ENCODE results near the gene CHRNB2.
"Not testable (repeated sequence)": the region's sequence is repeated elsewhere in the genome, so short reads cannot be mapped to it uniquely, and the experiment has no call there.

Gene CHRNB2, protein sequence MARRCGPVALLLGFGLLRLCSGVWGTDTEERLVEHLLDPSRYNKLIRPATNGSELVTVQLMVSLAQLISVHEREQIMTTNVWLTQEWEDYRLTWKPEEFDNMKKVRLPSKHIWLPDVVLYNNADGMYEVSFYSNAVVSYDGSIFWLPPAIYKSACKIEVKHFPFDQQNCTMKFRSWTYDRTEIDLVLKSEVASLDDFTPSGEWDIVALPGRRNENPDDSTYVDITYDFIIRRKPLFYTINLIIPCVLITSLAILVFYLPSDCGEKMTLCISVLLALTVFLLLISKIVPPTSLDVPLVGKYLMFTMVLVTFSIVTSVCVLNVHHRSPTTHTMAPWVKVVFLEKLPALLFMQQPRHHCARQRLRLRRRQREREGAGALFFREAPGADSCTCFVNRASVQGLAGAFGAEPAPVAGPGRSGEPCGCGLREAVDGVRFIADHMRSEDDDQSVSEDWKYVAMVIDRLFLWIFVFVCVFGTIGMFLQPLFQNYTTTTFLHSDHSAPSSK

DNA sequence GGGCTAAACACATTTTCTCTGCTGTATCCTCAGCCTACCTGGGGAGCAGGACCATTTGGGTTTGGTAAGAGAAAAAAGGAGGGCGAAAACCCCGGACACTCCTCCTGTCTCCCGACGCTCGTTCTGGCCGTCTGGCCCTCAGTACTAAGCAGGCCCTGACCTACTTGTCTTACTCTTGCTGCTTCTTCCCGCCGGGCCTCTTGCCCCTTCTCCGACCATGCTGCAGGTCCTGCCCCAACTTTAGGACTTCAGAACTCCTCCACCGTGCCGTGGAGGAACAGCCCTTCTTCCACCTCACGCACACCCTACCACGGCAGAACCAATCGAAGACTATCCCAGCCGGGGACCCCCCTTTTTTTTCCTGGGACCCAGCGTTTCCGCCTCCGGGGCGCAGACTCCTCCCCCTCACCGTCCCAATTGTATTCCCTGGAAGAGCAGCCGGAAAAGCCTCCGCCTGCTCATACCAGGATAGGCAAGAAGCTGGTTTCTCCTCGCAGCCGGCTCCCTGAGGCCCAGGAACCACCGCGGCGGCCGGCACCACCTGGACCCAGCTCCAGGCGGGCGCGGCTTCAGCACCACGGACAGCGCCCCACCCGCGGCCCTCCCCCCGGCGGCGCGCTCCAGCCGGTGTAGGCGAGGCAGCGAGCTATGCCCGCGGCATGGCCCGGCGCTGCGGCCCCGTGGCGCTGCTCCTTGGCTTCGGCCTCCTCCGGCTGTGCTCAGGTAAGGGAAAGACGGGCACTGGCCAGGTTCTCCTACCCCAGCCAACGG, at the start of gene CHRNB2:
Gene CHRNB2, plus strand, starts transcription at position 393 of the 771 bp plus-strand sequence. Its CDS starts 267 bp downstream, at position 660.
- peak; percentile 74 to 81 for DNase-seq

DNA sequence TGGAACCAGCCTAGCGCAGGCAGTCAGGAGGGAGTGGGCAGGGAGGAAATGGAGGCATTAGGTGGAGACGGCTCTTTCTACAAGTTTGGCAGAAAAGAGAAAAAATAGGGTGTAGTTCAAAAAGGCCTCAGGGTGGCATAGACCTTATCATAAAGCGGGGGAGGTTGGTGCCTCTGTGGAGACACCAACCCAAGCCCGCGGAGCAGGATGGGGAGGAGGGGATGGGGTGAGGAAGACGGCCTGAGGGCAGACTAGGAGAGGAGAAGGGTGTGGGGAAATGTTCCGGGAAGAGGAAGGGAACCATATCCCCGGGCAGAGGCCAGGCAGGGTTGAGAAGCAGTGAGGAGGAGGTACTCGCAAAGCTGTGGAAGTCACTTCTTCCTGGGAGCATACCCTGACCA, 48.0 kb upstream of the CHRNB2 start:
- DNase-seq, result no peak

DNA sequence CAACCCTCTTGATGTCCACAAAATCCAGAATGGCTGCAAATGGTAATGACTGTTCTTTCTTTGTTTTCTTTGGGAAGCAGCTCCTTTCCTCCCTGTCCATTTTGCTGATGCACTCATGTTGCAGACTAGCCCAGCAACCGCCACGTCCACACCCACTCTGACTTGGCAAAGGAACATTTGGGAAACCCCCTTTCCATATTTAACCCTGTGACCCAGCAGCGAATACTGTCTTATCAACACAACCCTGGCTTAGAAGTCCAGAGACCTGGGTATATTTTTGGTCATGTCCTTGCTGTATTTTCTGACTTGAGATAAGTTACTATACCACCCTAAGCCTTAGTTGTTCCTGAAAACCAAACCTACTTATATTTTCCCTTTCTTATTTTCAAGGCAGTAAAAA, 47.2 kb upstream of the CHRNB2 start:
- no peak for DNase-seq

DNA sequence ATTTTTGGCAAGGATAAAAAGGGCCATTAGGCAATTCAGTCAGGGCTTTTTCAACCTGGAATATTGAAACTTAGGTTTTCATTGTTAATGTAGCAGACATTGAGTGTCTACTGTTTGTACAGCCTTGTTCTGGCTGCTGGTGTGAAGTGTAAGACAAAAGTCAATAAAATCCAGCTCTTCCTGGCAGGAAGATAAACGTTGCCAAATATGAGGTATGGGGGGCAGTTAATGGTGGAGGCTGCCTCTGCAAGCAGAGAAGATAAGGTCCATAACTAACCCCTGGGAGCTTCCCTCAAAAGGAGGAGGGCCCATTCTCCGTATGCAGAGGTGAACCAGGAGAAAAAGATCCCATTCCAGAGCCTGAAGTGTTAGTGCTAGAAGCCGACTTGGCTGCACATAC, 45.9 kb upstream of the CHRNB2 start:
- no peak for DNase-seq

DNA sequence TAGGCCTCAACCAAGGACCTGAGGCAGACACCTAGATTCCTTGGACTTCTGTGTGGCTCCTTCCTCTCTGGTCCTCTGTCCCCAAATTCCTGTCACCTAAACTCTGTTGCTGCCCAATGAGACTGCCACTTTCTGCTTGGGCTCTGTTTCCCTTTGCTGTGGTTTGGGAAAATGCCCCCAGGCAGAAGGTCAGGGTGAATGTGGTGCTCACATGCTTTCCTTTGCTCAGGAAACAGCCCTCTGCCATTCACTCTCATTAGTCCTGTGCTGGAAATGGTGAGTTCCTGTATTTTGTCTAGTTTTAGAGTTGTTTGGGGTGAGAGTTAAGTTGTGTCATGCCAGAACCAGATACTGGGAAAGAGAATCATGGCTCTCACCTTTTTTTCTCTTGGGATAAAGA, 42.7 kb upstream of the CHRNB2 start:
- DNase-seq, result no peak

DNA sequence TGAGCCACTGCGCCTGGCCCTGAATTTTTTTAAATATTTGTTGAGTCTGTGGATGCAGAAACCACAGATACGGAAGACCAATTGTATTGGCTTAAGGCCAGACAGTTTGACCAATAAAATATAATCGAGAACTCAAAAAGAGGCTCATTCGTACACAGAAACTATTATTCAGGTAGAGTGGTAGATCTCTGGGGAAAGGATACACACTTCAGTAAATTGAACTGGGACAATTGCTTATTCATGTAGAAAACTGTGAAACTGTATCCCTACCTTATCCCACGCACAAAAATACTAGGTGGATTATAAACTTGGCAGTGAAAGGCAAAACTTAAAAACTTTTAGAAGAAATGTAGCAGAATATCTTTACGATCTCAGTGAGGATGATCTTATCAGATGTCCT, 40.4 kb upstream of the CHRNB2 start:
- no peak for DNase-seq

DNA sequence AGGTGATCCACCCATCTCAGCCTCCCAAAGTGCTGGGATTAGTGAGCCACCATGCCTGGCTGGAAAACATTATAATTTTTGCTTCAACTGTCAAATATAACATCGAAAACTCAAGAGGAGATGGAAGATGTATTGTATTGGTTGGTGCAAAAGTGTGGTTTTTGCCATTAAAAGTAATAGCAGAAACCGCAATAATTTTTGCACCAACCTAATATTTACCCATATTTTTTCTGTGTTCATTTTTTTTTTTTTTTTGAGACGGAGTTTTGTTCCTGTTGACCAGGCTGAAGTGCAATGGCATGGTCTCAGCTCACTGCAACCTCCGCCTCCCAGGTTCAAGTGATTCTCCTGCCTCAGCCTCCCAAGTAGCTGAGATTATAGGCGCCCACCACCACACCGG, 38.3 kb upstream of the CHRNB2 start:
- DNase-seq, result no peak

DNA sequence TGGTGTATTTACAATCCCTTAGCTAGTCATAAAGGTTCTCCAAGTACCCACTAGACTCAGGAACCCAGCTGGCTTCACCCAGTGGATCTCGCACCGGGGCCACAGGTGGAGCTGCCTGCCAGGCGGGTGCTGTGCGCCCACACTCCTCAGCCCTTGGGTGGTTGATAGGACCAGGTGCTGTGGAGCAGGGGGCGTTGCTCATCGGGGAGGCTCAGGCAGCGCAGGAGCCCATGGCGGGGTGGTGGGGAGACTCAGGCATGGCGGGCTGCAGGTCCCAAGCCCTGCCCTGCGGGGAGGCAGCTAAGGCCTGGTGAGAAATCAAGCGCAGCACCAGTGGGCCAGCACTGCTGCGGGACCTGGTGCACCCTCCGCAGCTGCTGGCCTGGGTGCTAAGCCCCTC, 35.6 kb upstream of the CHRNB2 start:
- DNase-seq, result not testable (repeated sequence)

DNA sequence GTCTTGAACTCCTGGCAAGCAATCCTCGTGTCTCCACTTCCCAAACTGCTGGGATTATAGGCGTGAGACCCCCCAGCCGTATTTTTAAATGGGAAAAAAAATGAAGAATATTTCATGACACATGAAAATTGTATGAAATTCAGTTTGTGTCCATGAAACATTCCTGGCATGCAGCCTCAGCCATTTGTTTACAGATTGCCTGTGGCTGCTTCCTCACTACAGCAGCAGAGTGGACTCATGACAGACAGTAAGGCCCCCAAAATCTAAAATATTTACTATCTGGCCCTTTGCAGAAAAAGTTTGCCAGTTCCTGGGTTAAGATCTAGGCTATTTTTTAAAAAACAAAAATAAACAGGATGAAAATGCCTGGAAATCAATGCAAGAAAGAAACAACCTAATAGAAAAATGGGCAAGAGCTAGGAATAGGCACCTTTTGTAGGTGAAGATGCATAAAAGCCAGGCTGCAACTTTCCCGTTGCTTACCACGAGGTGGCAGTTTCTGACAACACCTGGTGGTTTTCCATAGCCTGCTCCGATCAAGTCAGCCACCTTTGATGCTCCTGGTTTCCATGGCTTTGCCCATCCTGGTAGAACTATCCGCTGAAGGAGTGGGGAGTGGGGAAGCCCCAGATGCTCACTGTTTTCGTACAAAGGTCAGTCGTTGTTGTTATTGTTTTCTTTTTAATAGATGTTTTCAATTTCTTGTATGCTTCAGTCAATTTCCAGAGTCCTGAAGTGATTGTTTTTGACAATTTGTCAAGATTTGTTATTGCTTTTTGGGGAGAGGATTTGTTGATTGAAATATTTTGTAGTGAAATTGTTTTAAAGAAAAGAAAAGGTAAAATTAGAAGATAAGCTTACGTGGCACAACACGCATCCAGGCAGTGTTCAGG, 33.4 kb upstream of the CHRNB2 start:
- peak in 1 of 2 experiments; percentile 59 for DNase-seq

DNA sequence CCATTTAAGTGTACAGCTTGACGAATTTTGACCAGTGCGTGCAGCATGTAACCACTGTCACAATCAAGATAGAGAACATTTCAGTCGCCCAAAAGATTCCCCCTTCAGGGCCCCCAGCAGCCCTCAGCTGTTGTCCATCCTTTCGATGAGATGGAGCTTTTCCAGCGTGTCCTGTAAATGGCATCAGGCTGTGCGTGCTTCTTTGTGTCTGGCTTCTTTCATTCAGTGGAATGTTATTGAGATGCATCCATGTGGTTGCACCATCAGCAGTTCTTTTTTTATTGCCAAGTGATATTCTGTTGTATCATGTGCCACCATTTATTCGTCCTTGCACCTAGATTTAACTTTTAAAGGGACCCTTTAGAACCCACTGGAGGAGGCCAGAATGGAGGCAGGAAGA, 31.0 kb upstream of the CHRNB2 start:
- no peak for DNase-seq

DNA sequence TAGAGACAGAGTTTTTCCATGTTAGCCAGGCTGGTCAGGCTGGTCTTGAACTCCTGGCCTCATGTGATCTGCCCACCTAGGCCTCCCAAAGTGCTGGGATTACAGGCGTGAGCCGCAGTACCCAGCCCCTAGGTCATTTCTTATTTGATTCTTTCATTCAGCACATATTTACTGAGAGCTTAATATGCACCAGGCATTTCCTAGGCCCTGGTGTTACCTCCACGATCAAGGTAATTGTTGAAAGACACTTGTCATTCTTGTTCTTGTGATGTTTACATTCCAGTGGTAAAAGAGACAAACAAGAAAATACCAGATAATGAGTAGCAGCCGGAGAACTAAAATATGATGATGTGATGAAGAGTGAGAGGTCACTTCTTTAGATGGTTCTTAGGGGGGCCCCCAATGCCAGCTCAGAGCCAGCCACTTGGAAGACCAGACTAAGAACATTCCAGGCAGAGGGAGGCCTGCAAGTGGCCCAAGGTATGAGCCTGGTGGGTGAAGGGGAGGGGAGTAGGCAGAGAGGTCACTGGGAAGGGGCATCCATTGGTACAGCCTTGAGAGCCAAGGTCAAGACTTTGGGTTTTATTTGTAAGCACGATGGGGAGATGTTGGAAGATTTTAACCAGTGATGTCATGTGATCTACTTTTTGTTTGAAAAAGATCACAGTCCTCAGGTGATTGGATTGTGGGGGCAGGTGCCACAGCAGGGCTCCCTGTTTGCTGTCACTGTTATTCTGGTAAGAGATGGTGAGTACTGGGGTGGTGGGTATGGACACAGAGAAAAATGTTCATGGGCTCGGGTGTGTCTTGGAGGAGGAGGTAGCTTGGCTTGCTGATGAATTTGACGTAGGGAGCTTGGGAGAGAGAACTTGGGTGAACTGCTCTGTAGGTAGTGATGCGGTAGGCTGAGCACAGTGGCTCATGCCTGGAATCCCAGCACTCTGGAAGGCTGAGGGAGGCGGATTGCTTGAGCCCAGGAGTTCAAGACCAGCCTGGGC, 27.8 kb upstream of the CHRNB2 start:
- no peak for DNase-seq

DNA sequence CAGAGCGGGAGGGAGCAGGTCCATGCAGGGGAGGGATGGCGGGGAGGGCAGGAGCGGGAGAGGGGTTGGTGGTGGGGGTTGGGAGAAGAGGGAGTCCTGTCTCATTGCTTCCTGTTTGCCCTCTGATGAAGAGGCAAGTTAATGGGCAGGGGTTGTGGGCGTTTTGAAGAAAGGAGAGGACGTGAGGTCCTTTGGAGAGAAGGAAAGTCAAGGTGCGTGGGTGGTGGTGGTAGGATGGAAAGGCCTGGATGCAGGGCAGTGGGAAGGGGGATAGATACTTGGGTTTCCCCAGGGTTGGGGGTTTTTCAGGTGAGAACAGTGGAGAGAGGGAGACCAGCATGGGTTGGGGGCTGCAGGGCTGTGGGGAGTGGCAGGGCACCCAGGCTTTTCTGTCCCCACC, 26.3 kb upstream of the CHRNB2 start:
- no peak for DNase-seq

DNA sequence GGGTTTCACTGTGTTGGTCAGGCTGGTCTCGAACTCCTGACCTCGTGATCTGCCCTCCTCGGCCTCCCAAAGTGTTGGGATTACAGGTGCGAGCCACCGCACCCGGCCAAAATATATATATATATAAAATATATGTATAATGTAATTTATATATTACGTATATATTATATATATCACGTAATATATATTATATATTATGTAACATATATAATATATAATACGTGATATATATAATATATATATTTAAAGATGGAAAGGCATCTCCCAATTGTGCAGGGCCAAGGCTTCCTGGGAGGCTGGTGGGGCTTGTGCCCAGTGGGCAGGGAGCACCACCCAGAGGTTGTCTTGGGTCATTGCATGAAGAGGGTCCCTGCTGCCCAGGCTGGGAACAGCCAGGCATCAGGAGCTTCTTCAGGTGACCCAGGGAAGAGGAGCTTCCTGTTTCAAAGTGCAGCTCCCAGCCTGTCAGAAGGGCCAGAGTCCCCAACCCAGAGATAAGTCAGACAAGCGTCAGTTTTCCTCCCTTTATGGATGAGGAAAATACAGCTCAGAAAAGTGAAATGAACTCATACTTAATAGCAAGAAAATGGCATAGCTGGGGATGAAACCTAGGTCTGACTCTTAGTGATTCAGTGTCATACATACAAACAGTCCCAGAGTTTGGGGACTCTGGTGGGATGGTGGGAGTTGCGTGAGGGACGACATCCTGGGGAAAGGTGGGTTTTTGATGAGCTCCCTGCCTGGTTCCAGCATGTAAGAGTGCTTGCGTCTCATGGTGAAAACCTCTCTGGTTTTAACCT, 21.1 kb upstream of the CHRNB2 start:
- peak in 1 of 2 experiments; percentile 37 for DNase-seq

DNA sequence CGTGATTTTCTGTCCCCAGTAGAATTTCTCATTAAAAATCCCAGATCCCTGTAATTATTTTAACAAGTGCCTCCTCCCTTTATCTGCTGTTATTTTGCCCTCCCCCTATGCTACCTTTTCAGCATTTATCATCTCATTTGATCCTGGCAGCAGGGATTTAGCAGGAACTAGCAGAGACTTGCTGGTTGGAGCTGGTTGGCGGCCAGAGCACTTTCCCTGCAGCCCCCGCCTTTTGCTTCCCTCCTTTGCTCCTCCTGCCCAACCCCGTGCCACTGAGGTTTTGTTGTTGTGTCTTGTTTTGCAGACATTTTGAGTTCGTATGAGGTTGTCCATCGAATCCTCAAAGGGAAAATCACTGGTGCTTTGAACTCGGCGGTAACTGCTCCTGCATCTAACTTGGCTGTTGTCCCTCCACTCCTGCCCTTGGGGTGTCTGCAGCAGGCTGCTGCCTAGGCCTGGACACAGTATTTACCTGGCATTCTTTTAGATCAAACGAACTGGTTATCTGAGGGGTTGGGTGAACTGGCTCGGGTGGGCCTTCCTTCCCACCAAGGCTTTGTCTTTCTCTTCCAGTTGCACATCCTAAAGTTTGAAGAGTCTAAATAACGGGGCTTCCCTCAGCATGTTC, 20.4 kb upstream of the CHRNB2 start:
- no peak for DNase-seq

DNA sequence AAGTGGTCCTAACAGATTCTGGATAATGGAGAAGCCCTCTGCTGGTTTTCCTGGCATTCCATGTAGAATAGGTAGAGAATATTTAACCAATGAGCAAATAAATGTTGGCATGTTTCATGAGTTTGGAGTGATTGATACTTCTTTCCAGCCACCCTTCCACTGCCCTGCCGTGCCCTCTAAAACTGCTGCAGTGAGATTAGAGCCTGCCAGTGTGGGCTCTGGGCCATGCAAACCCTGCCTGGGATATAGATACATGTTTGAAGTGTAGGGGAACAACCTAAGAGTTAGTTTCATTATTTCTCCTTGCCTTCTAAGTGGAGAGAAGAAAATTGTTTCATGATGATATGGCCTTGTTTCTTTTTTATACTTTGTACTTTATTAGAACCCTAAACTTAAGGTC, 19.6 kb upstream of the CHRNB2 start:
- no peak for DNase-seq

DNA sequence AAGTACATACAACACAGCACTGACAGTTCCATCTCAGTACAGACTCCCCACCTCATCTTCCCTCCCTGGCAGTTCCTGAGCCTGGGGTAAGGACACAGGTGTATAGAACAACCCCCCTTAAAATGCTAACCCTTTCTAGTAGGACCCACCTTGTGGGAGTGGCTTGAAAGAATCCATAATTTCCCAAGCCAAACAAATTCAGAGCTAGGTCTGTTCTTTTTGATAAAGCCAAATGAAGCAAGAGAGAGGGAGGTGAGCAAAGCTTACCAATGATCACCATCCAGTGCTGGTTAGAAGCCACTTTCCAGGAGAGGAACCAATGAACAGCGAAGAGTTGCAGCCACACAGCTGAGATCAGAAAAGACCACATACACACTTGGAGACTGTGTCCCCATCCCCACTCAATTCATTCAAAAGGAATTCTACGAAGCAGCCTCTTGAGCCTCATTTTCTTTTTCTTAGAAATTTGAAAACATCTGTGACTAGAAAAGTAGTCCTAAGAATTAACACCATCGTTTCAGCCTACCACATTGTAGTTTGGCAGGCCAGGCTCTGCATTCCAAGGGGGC, 18.3 kb upstream of the CHRNB2 start:
- no peak for DNase-seq

DNA sequence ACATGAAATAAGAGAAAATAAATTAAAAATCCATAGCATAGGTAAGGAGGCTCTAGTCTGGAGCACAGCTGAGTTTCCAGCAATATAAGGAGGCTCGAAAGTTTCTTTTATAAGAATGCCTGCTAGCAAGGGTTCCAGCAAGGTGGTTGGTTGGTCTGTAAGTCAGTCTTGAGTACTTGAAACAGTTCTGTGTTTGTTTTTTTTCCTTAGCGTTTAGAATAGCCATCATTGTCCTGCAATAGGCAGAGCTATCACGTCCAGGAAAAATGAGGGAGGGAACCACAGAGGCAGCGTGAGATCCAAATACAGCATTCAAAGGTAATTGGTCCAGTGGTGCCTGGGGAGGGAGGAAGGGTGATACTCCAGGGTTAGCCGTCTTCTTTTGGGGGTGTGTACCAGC, 17.5 kb upstream of the CHRNB2 start:
- DNase-seq, result no peak

DNA sequence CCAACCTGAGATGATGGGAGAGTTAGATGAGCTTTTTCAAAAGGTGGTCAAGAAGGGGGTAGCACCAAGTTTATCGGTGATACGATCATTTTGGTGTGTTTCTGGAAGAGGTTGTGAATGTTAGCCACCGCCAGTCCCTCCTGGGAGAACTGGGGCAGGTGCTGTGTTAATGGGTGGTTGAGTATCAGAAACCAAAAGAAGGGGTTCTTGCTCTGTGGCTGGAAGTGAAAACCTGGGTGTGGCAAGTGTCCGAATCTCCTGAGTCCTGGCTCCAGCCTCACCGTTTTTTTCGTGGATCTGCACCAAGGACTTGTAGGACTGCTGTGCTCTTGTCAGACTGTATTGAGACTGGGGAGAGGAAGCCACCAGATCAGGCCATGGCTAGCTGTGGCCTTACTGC, 16.9 kb upstream of the CHRNB2 start:
- DNase-seq, result no peak

DNA sequence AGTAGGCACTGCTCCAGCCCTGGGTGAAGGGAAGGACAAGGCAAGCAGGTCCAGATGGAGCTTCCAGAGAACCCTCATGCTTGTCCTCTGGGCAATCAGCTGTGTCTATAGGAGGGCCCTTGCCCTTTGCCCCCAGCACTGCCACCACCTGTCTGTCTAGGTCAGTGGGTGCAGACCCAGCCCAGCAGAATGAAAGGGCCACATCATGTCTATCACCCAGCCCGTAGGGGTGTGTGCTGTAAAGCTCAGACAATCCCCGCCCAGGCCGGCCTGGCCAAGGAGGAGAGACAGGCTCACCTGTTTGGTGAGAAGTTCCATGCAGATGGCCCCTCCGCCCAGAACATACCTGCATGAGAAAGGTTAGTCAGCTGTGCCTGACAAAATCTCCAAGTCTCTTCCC, 16.1 kb upstream of the CHRNB2 start:
- DNase-seq, result no peak

DNA sequence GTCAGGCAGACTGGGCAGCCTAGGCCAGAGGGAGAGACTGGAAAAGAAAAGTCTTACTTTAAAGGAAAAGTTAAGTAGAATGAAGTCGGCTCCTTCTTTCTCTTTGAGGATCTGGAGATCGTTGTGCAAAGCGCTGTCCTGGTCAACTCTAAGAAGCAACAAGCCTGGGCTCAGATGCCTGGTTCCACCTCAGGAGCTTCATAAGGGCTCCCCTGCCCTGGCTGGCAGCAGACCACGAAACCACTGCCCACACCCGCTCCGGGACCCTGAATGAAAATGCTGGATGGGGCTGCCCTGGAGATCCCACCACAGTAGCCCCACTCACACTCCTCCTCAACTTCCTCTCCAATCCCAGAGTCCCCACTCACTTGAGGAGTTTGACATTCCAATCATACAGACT, 15.5 kb upstream of the CHRNB2 start:
- no peak for DNase-seq

Data from NCI-H187 (cell line).